OCI-LY3 (cell line): ENCODE measurements around the gene SYTL5.

Experiments used
- H2AFZ ChIP-seq: fragments of 200-600, 300-600 bp; shearing (Covaris generic); 2 replicates; pipeline ENCODE4 v1.6.0; 2014; ENCODE audit warnings: antibody characterized with exemption, low read depth, low read length
- H3K27ac ChIP-seq: fragments of 200-600, 300-600 bp; sonication (generic); 2 replicates; pipeline ENCODE4 v1.5.1; 2014; ENCODE audit warnings: mild to moderate bottlenecking, low read length, moderate library complexity, mixed read lengths
- H3K27me3 ChIP-seq: fragments of 200-600, 300-600 bp; sonication (generic); 2 replicates; pipeline ENCODE4 v1.6.1; 2014; ENCODE audit warnings: low read depth, low read length, mixed read lengths
- H3K36me3 ChIP-seq: fragments of 200-600, 300-600 bp; sonication (generic); replicated peaks from 2 replicates; pipeline ENCODE3; 2014; ENCODE audit warnings: low read depth, low read length, mixed read lengths
- H3K4me1 ChIP-seq: fragments of 300-600, 200-600 bp; sonication (generic); 2 replicates; pipeline ENCODE4 v1.6.1; 2014; ENCODE audit warnings: low read length, mixed read lengths
- H3K4me2 ChIP-seq: fragments of 200-600, 300-600 bp; sonication (generic); 2 replicates; pipeline ENCODE4 v1.6.1; 2014; ENCODE audit warnings: low read length, mixed read lengths
- H3K4me3 ChIP-seq: fragments of 300-600, 200-600 bp; sonication (generic); 2 replicates; pipeline ENCODE4 v1.5.1; 2014; ENCODE audit warnings: antibody characterized with exemption, mild to moderate bottlenecking, low read length, moderate library complexity
- H3K79me2 ChIP-seq: fragments of 300-600, 200-600 bp; shearing (Covaris generic); 2 replicates; pipeline ENCODE4 v1.6.1; 2014; ENCODE audit warnings: mild to moderate bottlenecking, low read length, mixed read lengths
- H3K9ac ChIP-seq: fragments of 300-600, 200-600 bp; shearing (Covaris generic); 2 replicates; pipeline ENCODE4 v1.6.0; 2014; ENCODE audit warnings: mild to moderate bottlenecking, low read length, moderate library complexity
- H3K9me3 ChIP-seq: fragments of 200-600, 300-600 bp; shearing (Covaris generic); 2 replicates; pipeline ENCODE4 v1.6.1; 2014; ENCODE audit warnings: low read length, mixed read lengths; ENCODE audit not compliant: insufficient read depth
- H4K20me1 ChIP-seq: fragments of 200-600, 300-600 bp; sonication (generic); 2 replicates; pipeline ENCODE4 v1.6.1; 2016; ENCODE audit warnings: low read length, mixed read lengths; ENCODE audit not compliant: insufficient read depth
- CTCF ChIP-seq: fragments of 200-600, 300-600 bp; sonication (generic); IDR thresholded peaks from 2 replicates; pipeline ENCODE4 v1.5.1; 2014; ENCODE audit warnings: antibody characterized with exemption, low read length, low read depth
- EZH2phosphoT487 ChIP-seq: fragments of 200-600 bp; shearing (Covaris generic); IDR thresholded peaks from 2 replicates; pipeline ENCODE4 v1.6.1; 2018; ENCODE audit warnings: antibody characterized with exemption, mixed run types, low read depth

The SYTL5 gene

GRCh38 chrX:38000706-38001105 lies 5.6 kb upstream of the SYTL5 start:
- no peak overlapping the region for H3K4me3 ChIP-seq
- H3K4me1 ChIP-seq = no peaks in the 10 kb centered on the region
- no peak overlapping the region for H3K4me2 ChIP-seq
- H2AFZ ChIP-seq = no peak overlapping the region
- no peaks in the 10 kb centered on the region for H3K27me3 ChIP-seq
- H3K79me2 ChIP-seq = no peaks in the 10 kb centered on the region
- no peak overlapping the region for H3K9ac ChIP-seq
- no peaks in the 10 kb centered on the region for H3K36me3 ChIP-seq
- no peaks in the 10 kb centered on the region for H4K20me1 ChIP-seq
- H3K9me3 ChIP-seq = no peaks in the 10 kb centered on the region
- no peak overlapping the region for H3K27ac ChIP-seq
- TF ChIP-seq CTCF (no peak), EZH2phosphoT487 (no peak)

GRCh38 chrX:38004046-38004445 lies 2.3 kb upstream of the SYTL5 start:
- no peak overlapping the region for H3K9ac ChIP-seq
- H3K27me3 ChIP-seq = no peaks in the 10 kb centered on the region
- H3K79me2 ChIP-seq = no peaks in the 10 kb centered on the region
- no peak overlapping the region for H3K27ac ChIP-seq
- no peaks in the 10 kb centered on the region for H3K4me1 ChIP-seq
- TF ChIP-seq CTCF = no peak
- TF ChIP-seq EZH2phosphoT487 = no peak
- no peak overlapping the region for H3K4me2 ChIP-seq
- H3K4me3 ChIP-seq = no peak overlapping the region
- no peaks in the 10 kb centered on the region for H4K20me1 ChIP-seq
- H2AFZ ChIP-seq = no peak overlapping the region
- no peaks in the 10 kb centered on the region for H3K9me3 ChIP-seq
- H3K36me3 ChIP-seq = no peaks in the 10 kb centered on the region

- H3K9ac ChIP-seq = no peak overlapping the region
- no peaks in the 10 kb centered on the region for H3K9me3 ChIP-seq
- no peak overlapping the region for H3K27ac ChIP-seq
- no peaks in the 10 kb centered on the region for H3K36me3 ChIP-seq
- no peak overlapping the region for H3K4me3 ChIP-seq
- no peaks in the 10 kb centered on the region for H3K79me2 ChIP-seq
- H2AFZ ChIP-seq = no peak overlapping the region
- no peaks in the 10 kb centered on the region for H4K20me1 ChIP-seq
- TF ChIP-seq EZH2phosphoT487 (no peak), CTCF (no peak)
- H3K4me2 ChIP-seq = no peak overlapping the region
- H3K4me1 ChIP-seq = no peaks in the 10 kb centered on the region
- no peaks in the 10 kb centered on the region for H3K27me3 ChIP-seq
These were observed 425 bp downstream of the SYTL5 start for GRCh38 chrX:38006778-38007177.

- Histone ChIP-seq H3K4me2 (no peak overlapping the region), H3K4me1 (no peaks in the 10 kb centered on the region), H3K9ac (no peak overlapping the region), H3K9me3 (no peaks in the 10 kb centered on the region), H4K20me1 (no peaks in the 10 kb centered on the region), H3K4me3 (no peak overlapping the region), H3K27ac (no peak overlapping the region), H3K27me3 (no peaks in the 10 kb centered on the region), H2AFZ (no peak overlapping the region), H3K36me3 (no peaks in the 10 kb centered on the region), H3K79me2 (no peaks in the 10 kb centered on the region)
- TF ChIP-seq EZH2phosphoT487 (no peak), CTCF (no peak)
These were observed 2.3 kb downstream of the SYTL5 start for GRCh38 chrX:38008658-38009057.
